Fibroblast of mammary gland (primary cell): ENCODE measurements around the gene ADGRV1.
"Not testable (repeated sequence)": the region's sequence is repeated elsewhere in the genome, so short reads cannot be mapped to it uniquely, and the experiment has no call there.

ENCODE experiments used
- DNase-seq: peaks from one replicate; pipeline ENCODE4 v3.0.0-alpha.2; 2010; ENCODE audit warnings: low read depth
- H3K4me3 ChIP-seq: 2 replicates; pipeline ENCODE4 v1.5.1; 2011; ENCODE audit warnings: low read depth, mild to moderate bottlenecking, low read length, moderate library complexity; ENCODE audit not compliant: control insufficient read depth
- TF ChIP-seq, protein P1 (sequence below): conservative IDR thresholded peaks from 2 replicates; pipeline ENCODE4 v1.5.1; 2011; ENCODE audit warnings: low read depth, low read length, inconsistent platforms; ENCODE audit not compliant: control insufficient read depth, insufficient read depth

ADGRV1 gene

DNA sequence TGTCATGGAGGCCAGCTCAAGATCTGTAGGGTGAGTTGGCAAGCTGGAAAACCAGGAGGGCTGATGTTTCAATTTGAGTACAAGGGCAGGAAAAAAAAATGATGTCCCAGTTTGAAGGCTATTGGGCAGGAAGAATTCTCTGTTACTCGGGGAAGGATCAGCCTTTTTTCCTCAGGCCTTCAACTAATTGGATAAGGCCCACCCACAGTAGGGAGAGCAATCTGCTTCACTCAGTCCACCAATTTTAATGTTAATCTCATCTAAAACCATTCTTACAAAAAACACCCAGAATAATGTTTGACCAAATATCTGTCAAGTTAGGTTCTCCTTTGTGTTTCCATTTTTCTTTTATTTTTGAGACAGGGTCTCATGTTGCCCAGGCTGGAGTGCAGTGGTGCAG is 442.1 kb downstream of the ADGRV1 start:
- no peak for DNase-seq
- no peak overlapping the region for H3K4me3 ChIP-seq
- TF ChIP-seq, protein P1, sequence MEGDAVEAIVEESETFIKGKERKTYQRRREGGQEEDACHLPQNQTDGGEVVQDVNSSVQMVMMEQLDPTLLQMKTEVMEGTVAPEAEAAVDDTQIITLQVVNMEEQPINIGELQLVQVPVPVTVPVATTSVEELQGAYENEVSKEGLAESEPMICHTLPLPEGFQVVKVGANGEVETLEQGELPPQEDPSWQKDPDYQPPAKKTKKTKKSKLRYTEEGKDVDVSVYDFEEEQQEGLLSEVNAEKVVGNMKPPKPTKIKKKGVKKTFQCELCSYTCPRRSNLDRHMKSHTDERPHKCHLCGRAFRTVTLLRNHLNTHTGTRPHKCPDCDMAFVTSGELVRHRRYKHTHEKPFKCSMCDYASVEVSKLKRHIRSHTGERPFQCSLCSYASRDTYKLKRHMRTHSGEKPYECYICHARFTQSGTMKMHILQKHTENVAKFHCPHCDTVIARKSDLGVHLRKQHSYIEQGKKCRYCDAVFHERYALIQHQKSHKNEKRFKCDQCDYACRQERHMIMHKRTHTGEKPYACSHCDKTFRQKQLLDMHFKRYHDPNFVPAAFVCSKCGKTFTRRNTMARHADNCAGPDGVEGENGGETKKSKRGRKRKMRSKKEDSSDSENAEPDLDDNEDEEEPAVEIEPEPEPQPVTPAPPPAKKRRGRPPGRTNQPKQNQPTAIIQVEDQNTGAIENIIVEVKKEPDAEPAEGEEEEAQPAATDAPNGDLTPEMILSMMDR: no peak

DNA sequence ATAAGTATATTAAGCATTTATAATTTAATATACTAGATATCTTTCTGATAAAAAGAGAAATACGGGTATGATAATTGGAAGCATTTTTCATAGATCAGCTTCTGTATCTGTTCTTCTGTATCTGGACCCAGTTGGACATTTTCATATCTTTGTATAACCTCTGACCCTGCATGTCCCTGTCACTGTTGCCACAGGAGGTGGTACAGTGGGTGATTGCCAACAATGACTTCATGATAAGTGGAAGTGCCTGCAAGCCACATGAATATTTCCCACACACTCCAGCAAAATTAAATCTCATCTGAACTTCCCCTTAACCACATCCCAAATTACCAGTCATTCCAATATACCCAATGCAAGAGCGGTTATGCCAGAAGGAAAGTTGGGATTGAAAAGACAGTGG is 448.1 kb downstream of the ADGRV1 start:
- DNase-seq: no peak
- TF ChIP-seq, protein P1: no peak
- H3K4me3 ChIP-seq: no peak overlapping the region

DNA sequence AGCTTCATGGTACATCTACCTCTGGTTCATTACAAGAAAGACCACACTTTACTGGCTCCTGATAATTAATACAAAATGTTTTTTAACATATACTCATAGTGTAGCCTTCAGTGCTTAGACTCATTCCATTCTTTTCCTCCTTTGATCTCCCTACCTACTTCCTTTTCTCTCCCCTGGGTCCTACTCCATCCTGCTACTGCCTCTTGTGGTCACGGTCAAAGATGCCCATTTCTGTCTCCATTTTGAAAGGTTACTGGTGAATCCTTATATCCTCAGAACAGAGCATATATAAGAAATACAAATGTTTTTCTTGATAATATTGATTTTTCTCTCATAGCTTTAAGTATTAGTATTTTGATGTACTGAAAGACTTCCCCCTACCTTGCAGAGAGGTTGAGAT is 448.7 kb downstream of the ADGRV1 start:
- TF ChIP-seq, protein P1: no peak
- H3K4me3 ChIP-seq: no peak overlapping the region
- no peak for DNase-seq

DNA sequence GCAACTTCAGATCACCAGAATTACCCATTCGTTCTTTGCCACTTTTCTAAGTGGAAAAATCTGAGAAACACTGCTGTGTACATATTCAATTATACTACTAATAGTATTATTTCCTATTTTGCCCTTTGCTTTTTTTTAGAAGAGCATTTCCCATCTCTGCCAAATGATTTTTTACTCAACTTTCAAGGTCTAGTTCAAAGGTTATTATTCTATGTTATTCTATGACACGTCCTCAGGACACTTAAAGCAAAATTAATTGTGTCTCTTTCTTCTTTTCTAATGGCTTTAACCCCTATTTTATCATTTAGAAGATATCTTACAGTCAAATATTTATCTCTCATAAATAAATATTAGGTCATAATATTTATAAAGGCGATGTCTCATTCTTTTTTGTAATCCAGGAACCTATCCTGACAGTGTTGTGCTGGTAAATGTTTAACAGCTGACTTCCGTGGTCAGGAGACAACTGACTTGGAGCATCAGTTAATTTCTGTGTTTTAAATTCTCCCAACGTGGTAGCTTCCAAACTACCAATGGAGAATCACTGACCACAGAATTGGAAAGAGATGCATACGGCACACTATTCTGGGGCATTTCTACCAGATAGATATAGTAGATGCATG is 449.3 kb downstream of the ADGRV1 start:
- TF ChIP-seq, protein P1: no peak
- DNase-seq: no peak
- H3K4me3 ChIP-seq: no peak overlapping the region

DNA sequence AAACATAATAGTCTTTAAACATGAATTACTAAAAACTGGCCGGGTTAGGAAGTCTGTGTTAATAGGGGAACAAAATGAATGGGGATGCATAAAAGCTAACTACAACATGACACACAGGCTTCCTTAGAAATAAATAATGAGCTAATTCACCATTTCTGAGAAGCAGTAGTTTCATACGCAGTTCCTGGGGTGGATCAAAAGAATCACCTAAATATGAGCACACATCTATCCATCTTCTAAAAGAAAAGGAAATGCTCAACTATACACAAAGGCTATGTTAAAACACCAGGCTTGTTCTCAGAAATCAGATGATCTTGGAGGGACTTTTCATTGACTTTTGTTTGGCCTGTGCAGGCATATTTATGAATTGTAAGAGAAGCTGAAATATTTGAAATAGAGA is 451.5 kb downstream of the ADGRV1 start:
- H3K4me3 ChIP-seq: no peak overlapping the region

DNA sequence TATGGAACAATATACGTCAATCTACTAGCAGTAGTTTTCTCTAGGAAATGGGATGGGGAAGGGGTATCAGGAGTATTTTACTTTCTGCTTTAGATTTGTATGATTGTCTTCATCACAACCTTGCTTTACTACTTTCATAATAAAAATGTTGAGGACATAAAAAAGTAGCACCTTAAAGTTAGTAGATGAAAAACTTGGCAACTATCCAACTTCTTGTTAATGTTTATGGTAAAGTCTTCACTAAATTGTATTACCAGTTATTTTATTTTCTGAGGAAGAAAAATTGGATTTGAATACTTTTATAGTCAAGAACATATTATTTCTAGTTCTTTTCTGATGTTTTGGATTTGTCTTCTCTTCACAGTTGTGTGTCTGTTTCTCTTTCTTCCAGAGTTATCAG is 452.4 kb downstream of the ADGRV1 start:
- H3K4me3 ChIP-seq: no peak overlapping the region
- TF ChIP-seq, protein P1: no peak
- DNase-seq: no peak

More for the DNA sequence above, 451.5 kb downstream of the ADGRV1 start:
- TF ChIP-seq, protein P1: no peak
- DNase-seq: no peak

DNA sequence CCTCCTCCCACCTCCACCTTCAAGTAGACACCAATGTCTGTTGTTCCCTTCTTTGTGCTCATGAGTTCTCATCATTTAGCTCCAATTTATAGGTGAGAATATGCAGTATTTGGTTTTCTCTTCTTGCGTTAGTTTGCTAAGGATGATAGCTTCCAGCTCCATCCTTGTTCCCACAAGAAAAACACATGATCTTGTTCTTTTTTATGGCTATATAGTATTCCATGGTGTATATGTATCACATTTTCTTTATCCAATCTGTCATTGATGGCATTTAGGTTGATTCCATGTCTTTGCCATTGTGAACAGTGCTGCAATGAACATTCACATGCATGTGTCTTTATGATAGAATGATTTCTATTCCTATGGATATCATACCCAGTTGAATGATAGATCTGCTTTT is 454.3 kb downstream of the ADGRV1 start:
- not testable (repeated sequence) for H3K4me3 ChIP-seq, DNase-seq

DNA sequence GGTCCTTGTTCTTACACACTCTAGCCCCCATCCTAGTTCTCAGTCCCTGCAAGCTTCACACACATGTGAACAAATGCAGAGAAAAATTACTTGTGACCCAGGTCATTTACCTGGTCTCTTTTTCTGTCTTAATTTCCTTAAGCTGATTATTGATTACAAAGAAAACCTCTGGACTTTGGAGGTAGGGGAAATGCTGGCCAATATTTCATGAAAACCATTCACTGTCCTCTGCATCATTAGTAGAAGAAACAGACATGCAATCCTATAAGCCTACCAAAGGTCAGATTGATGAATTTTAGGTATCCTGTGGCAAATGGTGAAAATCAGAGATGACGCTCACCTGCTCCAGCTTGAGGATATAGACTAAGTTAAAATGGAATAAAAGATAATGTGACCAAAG is 457.7 kb downstream of the ADGRV1 start:
- no peak for DNase-seq
- TF ChIP-seq, protein P1: no peak
- no peak overlapping the region for H3K4me3 ChIP-seq
